Gastroesophageal sphincter (tissue), 3 donors: ENCODE data around the gene MYO18B.

Source experiments
- CTCF ChIP-seq, 4 experiments: fragments of 200-600 bp in 2 of 4; fragments of 450-650 bp in 2 of 4; sonication (generic) in 1 of 4; IDR thresholded peaks; one replicate each; pipeline ENCODE4 v1.5.1; 2017 to 2019; ENCODE audit warnings: antibody characterized with exemption in 4 of 4, mild to moderate bottlenecking in 2 of 4, moderate library complexity in 2 of 4
- EP300 ChIP-seq: sonication (generic); formaldehyde crosslinking; IDR thresholded peaks from one replicate; pipeline ENCODE4 v1.6.1; 2017; ENCODE audit warnings: antibody characterized with exemption, mild to moderate bottlenecking
- POLR2A ChIP-seq, 2 donors: fragments of 450-650 bp; IDR thresholded peaks; one replicate each; pipeline ENCODE4 v1.6.1; 2017; ENCODE audit warnings: antibody characterized with exemption in 2 of 2, mild to moderate bottlenecking in 2 of 2, moderate library complexity in 1 of 2
- POLR2AphosphoS5 ChIP-seq: sonication (generic); formaldehyde crosslinking; IDR thresholded peaks from one replicate; pipeline ENCODE4 v1.6.1; 2017; ENCODE audit warnings: antibody characterized with exemption

- TF ChIP-seq POLR2A (IDR thresholded peaks at IDR 0.05) (no peak), POLR2AphosphoS5 (no peak), CTCF (IDR thresholded peaks at IDR 0.05) (no peak), EP300 (no peak)
Observed at GRCh38 chr22:25940479-25940878, 198.5 kb downstream of the MYO18B start.
